ENCODE data around the gene HEXIM1. TPM values are rescaled to one million over a fixed set of nuclear protein-coding genes. Genes with fewer than 3 reads are reported as not detected.

The HEXIM1 gene
- total and polyA plus RNA-seq, 2 experiments from 2014 or later = 13.5 to 17.1 TPM

GRCh38 chr17:45189009-45189408, 40.7 kb downstream of the HEXIM1 start:
- H3K36me3 ChIP-seq (replicated peaks; ENCODE audit: insufficient read depth, low read depth) = no peaks in the 10 kb centered on the region
- no peaks in the 10 kb centered on the region for H3K27me3 ChIP-seq
- TF ChIP-seq CTCF (IDR thresholded peaks at IDR 0.05; ENCODE audit: poor library complexity) (no peak), EZH2phosphoT487 (IDR thresholded peaks at IDR 0.05; ENCODE audit: low read depth, severe bottlenecking, unreplicated experiment) (no peak), EZH2 (IDR thresholded peaks at IDR 0.05; ENCODE audit: borderline replicate concordance) (no peak)
- no peak overlapping the region for H3K27ac ChIP-seq
- no peaks in the 10 kb centered on the region for H3K9me3 ChIP-seq (ENCODE audit: low read depth)
- no peak overlapping the region for H3K4me2 ChIP-seq
- no peaks in the 10 kb centered on the region for H3K4me1 ChIP-seq (ENCODE audit: insufficient read depth)
- H3K79me2 ChIP-seq = no peaks in the 10 kb centered on the region
- no peaks in the 10 kb centered on the region for H3K9me2 ChIP-seq (replicated peaks; ENCODE audit: insufficient read depth)
- H4K20me1 ChIP-seq (ENCODE audit: insufficient read depth, poor library complexity, severe bottlenecking) = no peaks in the 10 kb centered on the region
- no peak overlapping the region for H3K4me3 ChIP-seq
- H2AFZ ChIP-seq = no peak overlapping the region
- no peak for DNase-seq (ENCODE audit: low spot score)
- WGBS (ENCODE audit: low lambda C conversion rate, missing lambda C conversion rate) = 92% methylated on average over 2 of the region's 2 CpGs

GRCh38 chr17:45190503-45191255, 42.4 kb downstream of the HEXIM1 start:
- Histone ChIP-seq H3K27ac (no peak overlapping the region), H2AFZ (peak overlapping the region; percentile 26), H3K27me3 (no peaks in the 10 kb centered on the region), H3K9me2 (replicated peaks; ENCODE audit: insufficient read depth) (no peaks in the 10 kb centered on the region), H3K79me2 (no peaks in the 10 kb centered on the region), H3K4me2 (no peak overlapping the region), H3K9me3 (ENCODE audit: low read depth) (no peaks in the 10 kb centered on the region), H3K36me3 (replicated peaks; ENCODE audit: insufficient read depth, low read depth) (no peaks in the 10 kb centered on the region), H4K20me1 (ENCODE audit: insufficient read depth, poor library complexity, severe bottlenecking) (no peaks in the 10 kb centered on the region), H3K4me3 (no peak overlapping the region), H3K4me1 (ENCODE audit: insufficient read depth) (no peaks in the 10 kb centered on the region)
- DNase-seq (ENCODE audit: low spot score) = no peak
- no peak for TF ChIP-seq CTCF (IDR thresholded peaks at IDR 0.05; ENCODE audit: poor library complexity)
- TF ChIP-seq EZH2phosphoT487 (IDR thresholded peaks at IDR 0.05; ENCODE audit: low read depth, severe bottlenecking, unreplicated experiment) = no peak
- TF ChIP-seq EZH2 (IDR thresholded peaks at IDR 0.05; ENCODE audit: borderline replicate concordance) = no peak
- WGBS (ENCODE audit: low lambda C conversion rate, missing lambda C conversion rate) = 78% methylated on average over 11 of the region's 11 CpGs

- Histone ChIP-seq H3K9me2 (replicated peaks; ENCODE audit: insufficient read depth) (no peaks in the 10 kb centered on the region), H2AFZ (no peak overlapping the region), H3K27ac (no peak overlapping the region), H3K79me2 (no peaks in the 10 kb centered on the region), H4K20me1 (ENCODE audit: insufficient read depth, poor library complexity, severe bottlenecking) (no peaks in the 10 kb centered on the region), H3K9me3 (ENCODE audit: low read depth) (no peaks in the 10 kb centered on the region), H3K36me3 (replicated peaks; ENCODE audit: insufficient read depth, low read depth) (no peaks in the 10 kb centered on the region), H3K4me3 (no peak overlapping the region), H3K4me2 (no peak overlapping the region), H3K27me3 (no peaks in the 10 kb centered on the region), H3K4me1 (ENCODE audit: insufficient read depth) (peaks cover 8% of the 10 kb centered on the region)
- no peak for DNase-seq (ENCODE audit: low spot score)
- TF ChIP-seq EZH2phosphoT487 (IDR thresholded peaks at IDR 0.05; ENCODE audit: low read depth, severe bottlenecking, unreplicated experiment) (no peak), CTCF (IDR thresholded peaks at IDR 0.05; ENCODE audit: poor library complexity) (no peak), EZH2 (IDR thresholded peaks at IDR 0.05; ENCODE audit: borderline replicate concordance) (no peak)
Measured at GRCh38 chr17:45195424-45195823, 47.1 kb downstream of the HEXIM1 start.

Measured in hepatocyte (in vitro differentiated cells).